GM18873 (cell line): ENCODE results near the gene DGCR2.
"Not testable (repeated sequence)": the region's sequence is repeated elsewhere in the genome, so short reads cannot be mapped to it uniquely, and the experiment has no call there.

Experiments
- ATAC-seq: cut with Tn5 transposase; IDR thresholded peaks from one replicate; pipeline ENCODE4 v1.9.1; 2021; ENCODE audit warnings: mild to moderate bottlenecking, moderate library complexity, moderate number of reproducible peaks; ENCODE audit not compliant: unreplicated experiment, low FRiP score

DGCR2 gene

DNA sequence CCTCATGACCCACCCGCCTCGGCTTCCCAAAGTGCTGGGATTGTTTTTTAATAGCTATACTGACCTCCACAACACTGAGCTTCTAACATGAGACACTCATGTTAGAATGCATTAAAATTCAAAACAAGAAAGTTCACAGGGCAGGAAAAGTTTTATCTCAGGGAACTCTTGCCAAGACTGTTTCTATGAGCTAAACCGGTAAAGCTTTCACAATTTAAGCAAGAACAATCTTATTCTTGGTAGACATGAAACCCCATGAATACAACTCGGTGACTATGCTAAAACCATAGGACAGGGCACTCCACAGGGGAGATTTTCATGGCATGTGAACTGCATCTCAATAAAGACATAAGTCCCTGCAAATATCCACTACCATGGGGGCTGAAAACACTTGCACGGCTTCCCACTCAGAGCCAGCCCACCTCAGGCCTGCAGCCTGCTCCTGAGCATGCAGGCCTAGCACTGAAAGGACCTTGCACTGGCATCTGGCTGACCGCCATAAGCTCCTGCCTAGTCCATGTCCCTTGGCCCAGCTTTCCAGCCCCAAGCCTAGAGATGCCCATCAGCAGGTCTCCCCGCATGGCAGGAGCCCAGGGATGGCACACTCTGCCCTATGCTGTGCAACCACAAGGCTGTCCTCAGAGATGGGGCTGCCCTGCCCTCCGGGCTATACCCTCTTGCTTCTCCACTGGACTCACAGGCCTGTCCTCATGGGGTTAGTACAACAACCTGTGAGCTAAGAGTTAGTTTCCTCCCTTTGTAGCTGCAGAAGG is 58.4 kb downstream of the DGCR2 start:
- no peak for ATAC-seq

GRCh38 chr22:19062943-19063308 is 59.3 kb downstream of the DGCR2 start:
- no peak for ATAC-seq

DNA sequence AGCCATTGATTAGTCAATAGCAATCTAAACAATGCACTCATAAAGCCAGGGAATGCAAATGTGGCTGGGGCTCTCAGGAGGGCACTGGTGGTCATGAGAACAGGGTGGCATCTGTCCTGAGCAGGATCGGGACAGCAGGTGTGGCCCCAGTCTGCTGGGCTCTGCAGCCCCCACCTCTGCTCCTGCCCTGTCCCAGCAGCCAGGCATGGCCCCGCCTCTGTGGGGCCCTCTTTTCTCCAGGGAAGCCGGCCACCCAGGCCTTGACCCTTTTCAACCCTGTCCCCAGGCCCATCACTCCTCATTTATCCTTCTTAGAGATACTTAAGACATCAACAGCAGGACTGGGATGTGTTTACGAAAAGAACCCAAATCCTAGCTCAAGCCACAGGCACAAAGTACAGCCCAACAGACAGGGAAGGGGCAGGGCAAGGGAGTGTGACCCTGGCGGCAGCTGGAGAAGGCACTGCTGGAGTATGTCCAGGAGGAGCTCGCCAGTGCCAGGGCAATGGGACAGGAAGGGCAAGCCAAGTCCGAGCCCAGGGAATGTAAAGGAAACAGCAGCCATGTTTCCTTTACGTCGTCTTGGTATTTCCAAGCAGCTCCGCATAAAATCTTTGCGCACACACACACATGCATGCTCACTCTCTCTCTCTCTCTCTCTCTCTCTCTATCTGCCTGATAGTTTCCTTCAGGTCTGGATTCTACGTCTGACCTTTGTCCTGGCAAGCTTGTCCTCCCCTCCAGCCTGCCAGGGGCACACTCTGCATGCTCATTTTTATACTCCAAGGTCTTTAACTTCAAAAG is 59.9 kb downstream of the DGCR2 start:
- no peak for ATAC-seq

DNA sequence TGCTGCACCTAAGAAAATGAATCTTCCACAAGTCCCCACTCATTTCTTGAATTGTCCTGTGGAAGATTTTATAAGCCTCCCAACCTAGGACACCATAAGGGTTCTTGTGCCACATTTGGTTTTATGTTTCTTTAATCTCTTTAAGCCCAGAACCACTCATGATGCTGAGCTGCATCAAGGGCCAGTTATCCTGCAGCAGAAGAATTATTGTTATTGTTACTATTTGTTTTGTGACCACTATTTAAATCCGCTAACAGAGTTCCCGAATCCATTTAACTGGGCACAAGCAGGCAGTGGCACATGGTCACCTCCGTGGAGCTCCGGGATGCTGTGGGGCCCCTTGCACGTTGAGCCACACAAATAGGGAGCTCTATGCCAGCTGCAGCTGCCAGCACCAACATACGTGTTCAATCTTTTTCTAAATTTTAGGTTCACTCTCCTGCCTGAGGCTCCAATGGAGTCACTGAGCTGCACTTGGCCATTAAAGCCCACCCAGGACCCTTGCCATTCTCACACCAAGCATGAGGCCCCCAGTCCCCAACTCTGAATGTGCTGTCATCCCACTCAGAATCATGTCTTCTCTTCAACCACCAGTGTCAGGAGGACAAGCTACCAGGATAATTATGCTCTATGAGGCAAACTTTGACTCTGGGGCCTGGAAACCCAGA is 60.6 kb downstream of the DGCR2 start:
- ATAC-seq = no peak

- no peak for ATAC-seq
These were observed 61.7 kb downstream of the DGCR2 start for GRCh38 chr22:19060356-19061009.

- ATAC-seq = no peak
These were observed 62.5 kb downstream of the DGCR2 start for GRCh38 chr22:19059481-19060278.

GRCh38 chr22:19058713-19059451 is 63.3 kb downstream of the DGCR2 start:
- no peak for ATAC-seq

DNA sequence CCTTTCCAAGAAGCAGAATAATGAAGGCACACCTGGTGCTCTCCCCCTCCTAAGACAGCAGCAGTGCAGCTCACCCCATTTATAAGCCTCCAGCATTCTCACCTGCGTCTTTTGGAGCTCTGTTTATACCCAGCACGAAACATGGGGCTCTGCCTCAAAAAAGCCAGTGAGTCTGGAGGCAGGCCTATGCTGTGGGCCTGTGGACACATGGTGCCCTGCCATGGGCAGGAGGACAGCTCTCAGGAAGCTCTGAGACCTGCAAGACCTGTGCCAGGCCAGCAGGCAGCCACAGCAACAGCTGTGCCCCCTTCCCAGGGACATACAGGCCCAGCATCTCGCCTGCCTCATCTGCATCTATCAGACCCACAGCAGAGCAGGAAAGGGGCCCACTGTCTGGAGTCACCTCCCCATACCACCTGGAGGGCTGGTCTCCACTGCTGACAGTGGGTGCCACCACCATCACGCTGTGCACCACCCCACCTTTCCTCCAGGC is 64.2 kb downstream of the DGCR2 start:
- no peak for ATAC-seq

DNA sequence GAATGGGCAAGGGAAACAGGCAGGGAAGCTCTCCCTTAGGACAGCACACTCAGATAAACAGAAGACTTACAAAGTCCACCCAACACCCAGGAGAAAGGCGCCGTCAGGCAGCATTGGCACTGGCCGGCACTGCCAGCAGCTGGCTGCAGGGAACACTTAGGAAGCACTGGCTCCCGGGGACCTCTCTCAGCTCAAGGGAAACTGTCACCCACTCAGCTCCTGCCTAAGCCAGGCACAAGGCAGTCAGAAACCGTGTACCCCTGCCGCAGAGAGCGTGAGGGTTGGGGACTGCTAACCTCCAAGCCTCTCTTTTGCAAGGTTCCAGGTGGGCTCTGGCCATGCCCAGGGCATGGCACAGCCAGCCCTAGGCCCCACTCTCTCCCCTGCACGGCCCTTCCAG is 64.7 kb downstream of the DGCR2 start:
- ATAC-seq = no peak

DNA sequence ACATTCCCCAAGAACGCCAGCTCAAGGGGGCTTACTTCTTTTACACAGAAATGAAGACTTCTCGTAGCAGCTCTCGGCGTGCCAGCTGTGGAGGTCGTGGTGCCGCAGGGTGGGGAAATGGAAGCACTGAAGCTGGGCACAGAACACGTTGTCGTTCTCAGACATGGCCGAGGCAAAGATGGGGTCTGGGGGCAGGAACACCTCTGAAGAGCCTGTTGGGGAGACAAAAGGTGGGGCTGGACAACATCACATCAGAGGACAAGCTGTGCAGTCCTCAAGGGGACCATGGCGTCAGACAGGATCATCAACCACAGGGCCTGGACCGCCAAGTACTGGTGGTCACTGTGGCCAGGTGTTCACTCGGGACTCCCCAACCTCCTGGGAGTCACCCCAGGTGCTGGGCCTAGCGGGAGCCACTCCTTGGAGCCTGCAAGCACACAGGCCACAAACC is 65.2 kb downstream of the DGCR2 start:
- ATAC-seq = no peak

GRCh38 chr22:19055801-19056200 is 66.4 kb downstream of the DGCR2 start:
- no peak for ATAC-seq

- no peak for ATAC-seq
These were observed 69.2 kb downstream of the DGCR2 start for GRCh38 chr22:19052941-19053541.

DNA sequence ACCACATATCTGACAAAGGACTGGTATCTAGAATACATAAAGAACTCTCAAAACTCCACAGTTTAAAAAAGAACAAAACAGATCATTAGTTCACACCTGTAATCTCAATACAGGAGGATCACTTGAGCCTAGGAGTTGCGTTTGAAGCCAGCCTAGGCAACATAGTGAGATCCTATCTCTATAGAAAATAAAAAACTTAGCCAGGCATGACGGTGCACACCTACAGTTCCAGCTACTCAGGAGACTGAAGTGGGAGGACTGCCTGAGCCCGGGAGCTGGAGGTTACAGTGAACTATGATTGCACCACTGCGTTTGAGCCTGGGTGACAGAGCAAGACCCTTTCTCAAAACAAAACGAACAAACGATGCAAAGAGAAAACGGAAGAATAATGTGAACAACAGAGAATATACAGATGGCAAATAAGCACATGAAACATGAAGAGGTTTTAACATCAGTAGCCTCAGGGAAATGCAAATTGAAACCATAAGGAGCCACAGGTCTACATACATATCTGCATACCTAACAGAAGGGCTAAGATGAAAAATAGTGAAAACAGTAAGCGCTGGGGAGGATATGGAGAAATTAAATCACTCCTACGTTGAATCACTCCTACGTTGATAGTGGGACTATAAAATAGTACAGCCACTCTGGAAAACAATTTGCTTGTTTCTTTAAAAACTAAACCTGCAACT is 70.7 kb downstream of the DGCR2 start:
- no peak for ATAC-seq

DNA sequence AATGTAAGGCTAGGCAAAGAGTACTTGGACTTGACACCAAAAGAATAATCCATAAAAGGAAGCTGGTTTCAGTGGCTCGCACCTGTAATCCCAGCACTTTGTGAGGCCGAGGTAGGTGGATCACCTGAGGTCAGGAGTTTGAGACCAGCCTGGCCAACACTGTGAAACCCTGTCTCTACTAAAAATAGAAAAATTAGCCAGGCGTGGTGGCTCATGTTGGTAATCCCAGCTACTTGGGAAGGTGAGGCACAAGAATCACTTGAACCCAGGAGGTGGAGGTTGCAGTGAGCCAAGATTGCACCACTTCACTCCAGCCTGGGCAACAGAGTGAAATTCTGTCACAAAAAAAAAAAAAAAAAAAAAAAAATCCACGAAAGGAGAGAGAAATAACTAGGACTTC is 71.4 kb downstream of the DGCR2 start:
- not testable (repeated sequence) for ATAC-seq

DNA sequence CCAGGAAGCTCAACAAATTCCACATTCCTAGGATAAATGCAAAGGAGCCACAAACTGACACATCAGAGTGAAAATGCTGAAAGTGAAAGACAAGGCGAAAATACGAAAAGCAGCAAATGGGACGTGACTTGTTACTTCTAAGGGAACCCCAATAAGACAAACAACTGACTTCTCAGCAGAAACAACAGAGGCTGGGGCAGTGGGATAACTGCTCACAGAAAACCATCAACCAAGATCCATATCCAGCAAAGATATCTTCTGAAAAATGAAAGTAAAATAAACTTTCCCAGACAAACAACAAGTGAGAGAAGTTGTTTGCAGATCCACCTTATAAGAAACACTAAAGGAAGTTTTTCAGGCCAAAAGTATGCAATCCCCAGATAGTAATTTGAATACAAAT is 72.1 kb downstream of the DGCR2 start:
- ATAC-seq = no peak

DNA sequence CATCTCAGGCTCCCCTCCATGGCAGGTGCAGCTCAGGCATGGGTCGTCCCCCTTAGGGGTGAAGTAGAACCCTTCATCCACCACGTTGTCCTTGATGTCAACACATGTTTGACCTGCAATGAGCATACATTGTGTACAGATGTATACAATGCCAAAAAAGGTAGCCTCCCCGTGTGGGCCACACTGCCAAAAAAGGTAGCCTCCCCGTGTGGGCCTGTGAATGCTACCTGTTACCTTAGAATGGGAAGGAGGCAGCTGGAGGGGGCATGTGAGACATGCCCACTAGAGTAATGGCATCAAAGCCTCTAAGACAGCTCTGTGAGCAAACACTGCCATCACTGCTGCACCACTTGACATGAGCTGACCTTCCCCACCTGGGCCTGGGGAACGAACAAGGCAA is 73.7 kb downstream of the DGCR2 start:
- no peak for ATAC-seq

- no peak for ATAC-seq
These were observed 74.2 kb downstream of the DGCR2 start for GRCh38 chr22:19047993-19048392.
